ENCODE measurements around the gene RARB.

DNA sequence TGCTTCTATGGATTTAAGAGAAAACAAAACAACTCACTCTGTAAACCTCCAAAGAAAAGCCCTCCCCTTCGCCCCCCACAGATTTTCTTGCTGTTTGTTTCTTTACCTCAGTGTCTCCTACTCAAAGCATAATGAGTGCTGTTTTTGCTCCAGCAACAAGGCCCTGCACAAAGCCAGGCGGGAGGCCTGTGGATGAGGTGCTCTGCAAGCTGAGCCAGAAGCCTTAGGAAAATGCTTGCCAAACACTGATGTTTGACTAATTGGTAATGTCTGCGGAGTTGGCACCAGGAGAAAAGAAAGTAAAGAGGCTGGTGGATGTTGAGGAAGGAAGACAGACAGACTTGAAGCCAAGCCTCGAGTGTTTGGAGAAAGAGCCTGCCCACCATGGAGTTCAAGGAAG lies 99.7 kb downstream of the RARB start:
- TF ChIP-seq SUZ12 (IDR thresholded peaks at IDR 0.05), result no peak
- TF ChIP-seq HDGF (IDR thresholded peaks at IDR 0.05; ENCODE audit: borderline replicate concordance), result no peak
